Measurements from ENCODE around the gene KIF19.

GRCh38 chr17:74362810-74363498 is 36.9 kb downstream of the KIF19 start:
- TF ChIP-seq CTCF (IDR thresholded peaks at IDR 0.05): no peak
- no peak for TF ChIP-seq ZFX (IDR thresholded peaks at IDR 0.05; ENCODE audit: borderline replicate concordance)
